Stimulated activated CD8-positive, alpha-beta memory T cell treated with anti-CD3 and anti-CD28 coated beads, Interleukin-4, amount 100 ng/mL, for 24 hours (primary cell): ENCODE results near the gene PHOSPHO2.
"Not testable (repeated sequence)": the region's sequence is repeated elsewhere in the genome, so short reads cannot be mapped to it uniquely, and the experiment has no call there.

ENCODE experiments used
- DNase-seq: peaks from one replicate; pipeline ENCODE4 v3.0.0-alpha.2; 2020; ENCODE audit warnings: low read depth

Gene PHOSPHO2

GRCh38 chr2:169684135-169684565, 10.1 kb upstream of the PHOSPHO2 start:
- no peak for DNase-seq

- not testable (repeated sequence) for DNase-seq
Measured at GRCh38 chr2:169684712-169685111, 9.6 kb upstream of the PHOSPHO2 start.

GRCh38 chr2:169686825-169687224, 7.4 kb upstream of the PHOSPHO2 start:
- not testable (repeated sequence) for DNase-seq

- DNase-seq, result not testable (repeated sequence)
Measured at GRCh38 chr2:169687943-169688342, 6.3 kb upstream of the PHOSPHO2 start.

DNA sequence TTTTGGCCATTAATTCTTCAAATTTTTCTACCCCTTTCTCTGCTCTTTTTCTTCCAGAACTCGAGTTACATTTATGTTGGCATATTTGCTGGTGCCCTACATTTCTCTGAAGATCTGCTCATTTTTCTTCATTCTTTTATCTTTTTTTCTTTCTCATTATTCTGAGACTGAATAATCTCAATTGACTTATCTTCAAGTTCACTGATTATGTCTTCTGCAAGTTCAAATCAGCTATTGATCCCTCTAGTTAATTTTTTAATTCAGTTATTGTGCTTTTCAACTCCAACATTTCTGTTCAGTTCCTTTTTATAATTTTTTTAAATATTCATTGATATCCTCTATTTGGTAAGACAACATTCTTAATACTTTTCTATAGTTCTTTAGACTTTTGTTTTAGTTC, 3.3 kb upstream of the PHOSPHO2 start:
- no peak for DNase-seq

- no peak for DNase-seq
Measured at GRCh38 chr2:169692718-169693117, 1.6 kb upstream of the PHOSPHO2 start.

DNA sequence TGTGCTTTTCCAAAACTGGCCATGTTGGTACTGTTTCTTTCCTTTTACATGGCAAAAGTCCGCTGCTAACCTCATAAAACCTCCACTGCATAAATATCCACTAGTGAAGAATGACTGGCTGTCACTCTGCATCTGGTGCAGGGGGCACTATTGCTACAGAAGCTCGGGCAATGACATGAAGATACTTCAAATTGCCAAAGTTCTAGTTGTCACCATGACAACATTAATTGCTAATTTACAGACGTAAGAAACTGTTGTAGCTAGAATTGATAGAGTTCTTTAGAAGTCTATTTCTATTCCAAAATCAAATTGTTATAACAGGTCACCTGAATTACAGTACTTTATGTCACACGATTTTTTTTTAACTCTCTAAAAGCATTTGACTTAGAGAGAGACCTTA, 909 bp upstream of the PHOSPHO2 start:
- no peak for DNase-seq

DNA sequence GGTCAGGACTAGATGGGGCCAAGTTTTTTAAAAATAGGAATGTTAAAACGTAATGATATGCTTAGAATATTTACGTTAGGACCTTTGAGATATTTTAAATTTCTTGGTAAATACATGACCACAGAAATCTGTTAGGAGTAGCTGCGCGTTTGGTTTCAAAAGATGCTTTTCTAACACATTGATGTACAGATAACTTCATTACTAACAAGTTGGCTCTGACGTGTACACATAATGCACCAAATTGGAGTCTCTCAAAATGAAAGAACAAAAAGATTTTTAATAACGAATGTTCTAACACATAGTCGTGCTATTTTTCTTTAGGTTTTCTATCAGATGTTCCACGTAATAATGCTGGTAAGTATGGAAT, 608 bp downstream of the PHOSPHO2 start:
- no peak for DNase-seq

DNA sequence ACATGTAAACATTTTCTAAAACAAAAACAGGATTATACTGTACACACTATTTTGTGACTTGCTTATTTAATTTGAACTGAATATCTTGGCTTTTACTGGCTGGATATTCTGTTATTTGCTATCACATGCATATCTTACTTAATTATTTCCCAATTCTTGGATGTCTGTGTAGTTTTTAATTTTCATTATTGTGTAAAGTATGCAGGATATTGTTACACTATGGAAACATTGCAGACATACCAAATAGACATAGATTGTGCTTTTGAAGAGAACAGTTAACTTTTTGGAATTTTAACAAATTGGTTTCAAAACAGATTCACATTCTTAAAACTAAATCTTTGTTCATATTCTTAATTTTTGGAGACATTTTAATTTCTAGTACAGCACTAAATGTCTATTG, 2.1 kb downstream of the PHOSPHO2 start:
- no peak for DNase-seq

DNA sequence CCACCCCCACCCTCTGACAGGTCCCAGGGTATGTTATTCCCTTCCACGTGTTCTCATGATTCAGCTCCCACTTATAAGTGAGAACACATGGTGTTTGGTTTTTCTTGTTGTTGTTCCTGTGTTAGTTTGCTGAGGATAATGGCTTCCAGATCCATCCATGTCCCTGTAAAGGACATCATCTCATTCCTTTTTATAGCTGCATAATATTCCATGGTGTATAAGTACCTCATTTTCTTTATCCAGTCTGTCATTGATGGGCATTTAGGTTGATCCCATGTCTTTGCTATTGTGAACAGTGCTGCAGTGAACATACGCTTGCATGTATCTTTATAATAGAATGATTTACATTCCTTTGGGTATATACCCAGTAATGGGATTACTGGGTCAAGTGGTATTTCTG, 4.9 kb downstream of the PHOSPHO2 start:
- DNase-seq, result not testable (repeated sequence)

DNA sequence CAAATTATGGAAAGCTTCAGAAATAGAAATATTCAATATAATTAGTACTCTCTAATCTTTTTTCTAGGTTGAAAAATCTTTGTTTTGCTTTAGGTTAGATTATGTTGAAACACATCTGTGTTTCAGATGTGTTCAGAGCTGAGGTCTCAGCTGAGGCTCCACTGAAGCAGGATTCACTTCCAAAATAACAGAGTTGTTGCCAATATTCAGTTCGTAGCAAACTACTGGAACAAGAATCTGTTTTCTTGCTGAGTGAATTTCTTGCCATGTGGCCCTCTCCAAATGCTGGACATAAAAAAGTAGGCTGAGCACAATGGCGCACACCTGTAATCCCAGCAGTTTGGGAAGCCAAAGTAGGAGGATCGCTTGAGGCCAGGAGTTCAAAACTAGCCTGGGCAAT, 8.7 kb downstream of the PHOSPHO2 start:
- DNase-seq, result no peak

- DNase-seq, result no peak
Measured at GRCh38 chr2:169704160-169704708, 10.0 kb downstream of the PHOSPHO2 start.

DNA sequence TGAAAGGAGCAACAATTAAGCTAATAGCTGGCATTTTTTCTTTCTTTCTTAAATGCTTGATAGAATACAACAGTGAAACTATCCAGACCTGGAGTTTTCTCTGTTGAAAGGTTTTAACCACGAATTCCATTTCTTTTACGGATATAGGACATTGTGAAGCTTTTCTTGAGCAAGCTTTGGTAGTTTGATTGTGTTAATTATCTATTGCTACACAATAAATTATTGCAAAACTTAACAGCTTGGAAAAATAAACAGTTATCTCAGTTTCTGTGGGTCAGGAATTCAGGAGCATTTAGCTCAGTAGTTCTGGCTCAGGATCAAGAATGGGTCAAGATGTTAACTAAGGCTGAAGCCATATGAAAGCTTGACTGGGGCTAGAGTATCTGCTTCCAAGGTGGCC, 11.7 kb downstream of the PHOSPHO2 start:
- DNase-seq, result no peak

- DNase-seq, result no peak
Measured at GRCh38 chr2:169707626-169708025, 13.4 kb downstream of the PHOSPHO2 start.

- no peak for DNase-seq
Measured at GRCh38 chr2:169709331-169709730, 15.1 kb downstream of the PHOSPHO2 start.

DNA sequence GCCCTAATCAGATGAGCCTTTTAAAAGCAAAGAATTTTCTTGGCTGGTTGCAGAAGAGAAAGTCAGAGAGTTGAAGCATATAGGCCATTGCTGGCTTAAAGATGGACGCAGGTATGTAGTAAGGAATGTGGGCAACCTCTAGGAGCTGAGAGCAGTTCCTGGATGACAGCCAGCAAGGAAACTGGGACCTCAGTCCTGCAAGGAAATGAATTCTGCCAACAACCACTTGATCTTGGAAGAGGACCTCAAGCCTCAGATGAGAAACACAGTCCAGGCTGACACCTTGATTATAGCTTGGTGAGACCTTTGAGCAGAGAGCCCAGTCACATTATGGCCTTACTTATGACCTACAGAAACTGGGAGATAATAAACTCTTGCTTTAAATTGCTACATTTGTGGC, 15.7 kb downstream of the PHOSPHO2 start:
- DNase-seq, result no peak

GRCh38 chr2:169711751-169712509, 17.7 kb downstream of the PHOSPHO2 start:
- DNase-seq, result no peak

- no peak for DNase-seq
Measured at GRCh38 chr2:169712791-169713227, 18.5 kb downstream of the PHOSPHO2 start.

DNA sequence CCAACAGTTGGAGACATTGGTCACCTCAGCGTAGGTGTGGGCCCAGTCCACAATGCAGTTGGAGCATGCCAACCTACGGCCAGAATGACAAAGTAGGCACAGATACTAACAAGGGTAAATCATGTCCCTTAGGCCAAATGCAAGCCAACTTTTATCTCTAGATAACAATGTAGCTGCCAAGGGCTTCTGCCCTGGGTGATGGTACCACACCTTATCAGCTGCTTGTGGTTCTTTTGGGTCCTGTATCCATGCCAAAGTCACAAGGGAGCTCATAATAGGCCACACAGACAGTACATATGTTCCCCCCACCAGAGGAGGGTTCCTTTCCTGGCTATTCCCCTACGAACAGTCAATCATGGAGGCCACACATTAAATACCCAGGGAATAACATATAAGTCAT, 19.1 kb downstream of the PHOSPHO2 start:
- DNase-seq, result no peak

DNA sequence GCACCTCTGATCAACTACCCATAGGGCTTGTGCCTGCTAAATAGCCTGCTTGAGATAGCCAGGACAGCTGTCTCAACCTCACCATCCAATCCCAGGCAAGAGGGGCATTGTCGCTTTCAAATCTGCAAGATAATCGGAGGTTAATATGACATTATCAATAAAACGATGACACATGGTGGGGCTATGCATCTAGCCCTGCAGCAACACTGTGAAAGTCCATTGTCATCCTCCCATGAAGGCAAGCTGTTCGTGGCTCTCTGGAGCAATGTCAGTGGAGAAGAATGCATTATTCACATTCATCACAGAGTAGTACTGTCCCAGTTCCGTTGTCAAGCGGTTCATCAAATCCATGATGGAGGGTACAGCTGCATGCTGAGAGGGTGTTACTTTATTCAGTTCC, 20.4 kb downstream of the PHOSPHO2 start:
- no peak for DNase-seq

GRCh38 chr2:169715379-169716237, 21.3 kb downstream of the PHOSPHO2 start:
- DNase-seq, result no peak

DNA sequence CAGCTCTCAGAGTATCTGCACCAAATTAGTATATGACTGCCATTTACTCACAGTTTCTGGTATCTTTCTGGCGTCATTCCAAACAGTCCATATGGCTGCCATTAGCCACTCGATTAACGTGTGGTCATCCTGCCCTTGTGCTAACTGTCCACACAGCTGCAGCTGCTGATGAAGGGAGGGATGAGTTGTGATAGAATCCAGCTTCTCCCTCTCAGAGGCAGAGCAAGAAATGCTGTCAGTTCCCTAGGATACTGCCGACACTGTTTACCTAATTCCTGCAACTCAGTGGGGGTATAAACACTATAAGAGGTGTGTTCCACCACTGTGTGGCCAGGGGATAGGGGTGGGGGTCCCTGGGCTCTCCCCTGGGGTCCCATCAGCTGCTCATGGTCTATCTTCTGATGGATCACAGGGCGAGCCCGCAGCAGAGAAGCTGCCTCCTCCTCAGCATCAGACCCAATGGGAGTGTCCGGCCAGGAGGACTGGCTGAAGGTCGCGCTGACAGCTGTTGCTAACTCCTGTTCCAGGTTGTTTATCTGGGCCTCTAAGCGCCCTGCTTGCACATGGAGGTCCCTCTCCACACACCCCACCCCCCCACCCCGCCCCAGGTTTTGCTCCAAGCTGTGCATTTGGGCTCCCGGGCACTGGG, 22.1 kb downstream of the PHOSPHO2 start:
- DNase-seq, result no peak
